ENCODE data around the gene SNAP29.
"Not testable (repeated sequence)": the region's sequence is repeated elsewhere in the genome, so short reads cannot be mapped to it uniquely, and the experiment has no call there.

GRCh38 chr22:20839354-20839753, 19.5 kb upstream of the SNAP29 start:
- not testable (repeated sequence) for TF ChIP-seq POLR2A (IDR thresholded peaks at IDR 0.05); CTCF (IDR thresholded peaks at IDR 0.05 in 4 of 5, conservative IDR thresholded peaks at IDR 0.05 in 1 of 5)

Data from gastrocnemius medialis (tissue), 4 donors.